Activated CD8-positive, alpha-beta T cell treated with anti-CD3 and anti-CD28 coated beads, Interleukin-2, amount 10 ng/mL, durations not matched to agents 7 days and 5 days (primary cell): Measurements from ENCODE around the gene SET. TPM values are rescaled to one million over a fixed set of nuclear protein-coding genes. Genes with fewer than 3 reads are reported as not detected.

Source experiments
- ATAC-seq: fragments of 150-1000 bp; cut with Tn5 transposase; one replicate; pipeline ENCODE4 v1.10.0; 2021; ENCODE audit warnings: moderate library complexity
- CTCF ChIA-PET: fragments of 350-600 bp; sonication (Branson Sonifier 250); formaldehyde crosslinking; loops from one replicate; lab custom pipeline; 2021; ENCODE audit warnings: antibody characterized with exemption; lab: Charles Lee
- POLR2A ChIA-PET: fragments of 350-600 bp; sonication (Branson Sonifier 250); formaldehyde crosslinking; loops from one replicate; lab custom pipeline; 2021; ENCODE audit warnings: antibody characterized with exemption; lab: Charles Lee
- DNase-seq: peaks from one replicate; pipeline ENCODE4 v3.0.0-alpha.2; 2020
- H3K27ac Mint-ChIP-seq: one replicate; pipeline ENCODE4 v1.8.0; 2021; ENCODE audit warnings: mild to moderate bottlenecking, mixed read lengths
- H3K27me3 Mint-ChIP-seq: one replicate; pipeline ENCODE4 v1.8.0; 2021; ENCODE audit warnings: low read depth, mixed read lengths
- H3K36me3 Mint-ChIP-seq: one replicate; pipeline ENCODE4 v1.8.0; 2021; ENCODE audit warnings: low read depth, mixed read lengths
- H3K4me1 Mint-ChIP-seq: one replicate; pipeline ENCODE4 v1.8.0; 2021; ENCODE audit warnings: low read depth, mixed read lengths
- H3K4me3 Mint-ChIP-seq: one replicate; pipeline ENCODE4 v1.8.0; 2021; ENCODE audit warnings: mild to moderate bottlenecking, mixed read lengths
- H3K9me3 Mint-ChIP-seq: one replicate; pipeline ENCODE4 v1.8.0; 2022; ENCODE audit warnings: mixed read lengths; ENCODE audit not compliant: insufficient read depth
- total RNA-seq, 2 experiments: library from RNA; stranded (reverse); gene quantifications; one replicate each; pipeline ENCODE4 v1.2.3, GENCODE V29; 2021

SET gene
- total RNA-seq, 2 experiments from 2014 or later, result 574 to 607 TPM

GRCh38 chr9:128714586-128715435, 25.8 kb downstream of the SET start:
- peaks cover 4% of the 10 kb centered on the region for H3K36me3 Mint-ChIP-seq
- no peaks in the 10 kb centered on the region for H3K9me3 Mint-ChIP-seq
- POLR2A ChIA-PET, result no interaction called here
- H3K27me3 Mint-ChIP-seq, result no peaks in the 10 kb centered on the region
- CTCF ChIA-PET, result no interaction called here
- no peak overlapping the region for H3K27ac Mint-ChIP-seq
- no peak for ATAC-seq
- no peak for DNase-seq
- H3K4me3 Mint-ChIP-seq, result no peak overlapping the region
- no peaks in the 10 kb centered on the region for H3K4me1 Mint-ChIP-seq

- H3K27ac Mint-ChIP-seq, result no peak overlapping the region
- peaks cover 5% of the 10 kb centered on the region for H3K36me3 Mint-ChIP-seq
- H3K9me3 Mint-ChIP-seq, result no peaks in the 10 kb centered on the region
- DNase-seq, result no peak
- ATAC-seq, result no peak
- CTCF ChIA-PET, result no interaction called here
- H3K27me3 Mint-ChIP-seq, result no peaks in the 10 kb centered on the region
- no peak overlapping the region for H3K4me3 Mint-ChIP-seq
- POLR2A ChIA-PET, result no interaction called here
- H3K4me1 Mint-ChIP-seq, result no peaks in the 10 kb centered on the region
Observed at GRCh38 chr9:128715436-128715750, 26.4 kb downstream of the SET start.

- Mint-ChIP-seq H3K27me3 (no peaks in the 10 kb centered on the region), H3K4me1 (peaks cover 4% of the 10 kb centered on the region), H3K27ac (no peak overlapping the region), H3K9me3 (no peaks in the 10 kb centered on the region), H3K4me3 (no peak overlapping the region), H3K36me3 (peaks cover 16% of the 10 kb centered on the region)
- DNase-seq (no peak), ATAC-seq (no peak)
- CTCF ChIA-PET, result no interaction called here
- POLR2A ChIA-PET, result no interaction called here
Observed at GRCh38 chr9:128716581-128717254, 27.7 kb downstream of the SET start.

GRCh38 chr9:128718047-128718446, 29.0 kb downstream of the SET start:
- ChIA-PET POLR2A (no interaction called here), CTCF (no interaction called here)
- ATAC-seq, result no peak
- Mint-ChIP-seq H3K4me3 (no peak overlapping the region), H3K27ac (no peak overlapping the region), H3K9me3 (no peaks in the 10 kb centered on the region), H3K27me3 (no peaks in the 10 kb centered on the region), H3K36me3 (peaks cover 29% of the 10 kb centered on the region), H3K4me1 (peaks cover 15% of the 10 kb centered on the region)
- DNase-seq, result no peak

GRCh38 chr9:128718475-128718874, 29.5 kb downstream of the SET start:
- DNase-seq, result no peak
- no peak overlapping the region for H3K27ac Mint-ChIP-seq
- no peak overlapping the region for H3K4me3 Mint-ChIP-seq
- no peaks in the 10 kb centered on the region for H3K27me3 Mint-ChIP-seq
- ATAC-seq, result no peak
- H3K9me3 Mint-ChIP-seq, result no peaks in the 10 kb centered on the region
- CTCF ChIA-PET, result no interaction called here
- peaks cover 19% of the 10 kb centered on the region for H3K4me1 Mint-ChIP-seq
- peaks cover 30% of the 10 kb centered on the region for H3K36me3 Mint-ChIP-seq
- POLR2A ChIA-PET, result no interaction called here

DNA sequence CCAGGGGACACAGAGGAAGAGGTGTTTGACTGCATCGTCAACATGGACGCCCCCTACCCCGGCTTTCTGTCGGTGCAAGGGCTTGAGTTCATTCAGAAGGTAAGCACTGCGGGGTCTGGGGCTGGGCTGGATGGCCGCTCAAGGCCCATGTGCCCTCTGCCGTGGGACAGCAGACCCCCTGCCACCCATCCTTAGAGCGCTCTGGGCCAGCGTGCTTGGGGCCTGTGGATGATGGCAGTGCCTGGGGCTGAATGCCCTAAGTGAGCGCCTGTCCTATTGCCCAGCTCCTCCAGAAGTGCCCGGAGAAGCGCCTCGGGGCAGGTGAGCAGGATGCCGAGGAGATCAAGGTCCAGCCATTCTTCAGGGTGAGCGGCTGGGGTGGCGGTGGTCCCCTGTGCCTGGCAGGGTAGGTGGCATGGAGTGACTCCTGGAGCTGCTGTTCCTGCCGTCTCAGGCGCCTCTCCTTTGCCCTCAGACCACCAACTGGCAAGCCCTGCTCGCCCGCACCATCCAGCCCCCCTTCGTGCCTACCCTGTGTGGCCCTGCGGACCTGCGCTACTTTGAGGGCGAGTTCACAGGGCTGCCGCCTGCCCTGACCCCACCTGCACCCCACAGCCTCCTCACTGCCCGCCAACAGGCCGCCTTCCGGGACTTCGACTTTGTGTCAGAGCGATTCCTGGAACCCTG, 31.0 kb downstream of the SET start:
- Mint-ChIP-seq H3K27me3 (no peaks in the 10 kb centered on the region), H3K4me3 (no peak overlapping the region), H3K9me3 (no peaks in the 10 kb centered on the region), H3K27ac (no peak overlapping the region), H3K4me1 (peaks cover 31% of the 10 kb centered on the region), H3K36me3 (peaks cover 34% of the 10 kb centered on the region)
- ATAC-seq (no peak), DNase-seq (no peak)
- ChIA-PET POLR2A (no interaction called here), CTCF (no interaction called here)

- ChIA-PET POLR2A (no interaction called here), CTCF (no interaction called here)
- Mint-ChIP-seq H3K36me3 (peaks cover 34% of the 10 kb centered on the region), H3K9me3 (no peaks in the 10 kb centered on the region), H3K4me3 (no peak overlapping the region), H3K27ac (no peak overlapping the region), H3K27me3 (no peaks in the 10 kb centered on the region), H3K4me1 (peaks cover 38% of the 10 kb centered on the region)
- no peak for ATAC-seq
- DNase-seq, result no peak
Observed at GRCh38 chr9:128720841-128721486, 31.9 kb downstream of the SET start.

DNA sequence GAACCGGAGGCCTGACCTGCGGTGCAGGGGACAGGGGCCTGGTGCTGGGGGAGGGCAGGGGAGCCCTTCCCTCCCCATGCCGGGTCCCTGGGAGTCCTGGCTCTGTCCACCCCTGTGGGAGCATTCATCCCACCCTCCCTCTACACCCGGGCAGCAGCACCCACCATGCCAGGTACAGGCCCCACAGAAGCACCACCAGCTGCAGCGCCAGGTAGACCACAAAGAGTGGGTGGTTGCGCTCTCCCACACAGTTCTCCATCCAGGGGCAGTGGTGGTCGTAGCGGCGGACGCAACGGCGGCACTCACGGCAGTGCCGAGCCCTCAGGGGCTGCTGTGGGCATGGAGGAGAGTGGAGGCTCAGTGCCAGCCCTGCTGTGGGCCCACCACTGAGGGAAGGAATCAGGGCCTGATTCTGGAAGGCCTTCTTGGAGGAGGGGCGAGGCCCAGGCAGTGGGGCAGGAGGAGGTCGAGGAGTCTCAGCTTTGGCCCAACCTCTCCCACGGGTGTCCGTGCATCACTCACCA, 32.5 kb downstream of the SET start:
- ChIA-PET CTCF (interaction anchor here (2.8 kb wide), 1 partner anchor 19 kb away, joined by 13 read pairs; the partner anchor contains the start of gene PKN3), POLR2A (interaction anchor here (1.6 kb wide), 1 partner anchor 32 kb away, joined by 6 read pairs; the partner anchor contains the start of gene SET)
- H3K4me1 Mint-ChIP-seq, result peaks cover 41% of the 10 kb centered on the region
- H3K27me3 Mint-ChIP-seq, result no peaks in the 10 kb centered on the region
- H3K4me3 Mint-ChIP-seq, result no peak overlapping the region
- no peaks in the 10 kb centered on the region for H3K9me3 Mint-ChIP-seq
- ATAC-seq (no peak), DNase-seq (no peak)
- H3K36me3 Mint-ChIP-seq, result peaks cover 37% of the 10 kb centered on the region
- H3K27ac Mint-ChIP-seq, result no peak overlapping the region

- CTCF ChIA-PET, result interaction anchor here (2.8 kb wide), 1 partner anchor 21 kb away, joined by 13 read pairs; the partner anchor contains the start of gene PKN3
- peak overlapping the region; percentile 95 for H3K27ac Mint-ChIP-seq
- ATAC-seq, result no peak
Observed at GRCh38 chr9:128722380-128723351, 33.6 kb downstream of the SET start.

DNA sequence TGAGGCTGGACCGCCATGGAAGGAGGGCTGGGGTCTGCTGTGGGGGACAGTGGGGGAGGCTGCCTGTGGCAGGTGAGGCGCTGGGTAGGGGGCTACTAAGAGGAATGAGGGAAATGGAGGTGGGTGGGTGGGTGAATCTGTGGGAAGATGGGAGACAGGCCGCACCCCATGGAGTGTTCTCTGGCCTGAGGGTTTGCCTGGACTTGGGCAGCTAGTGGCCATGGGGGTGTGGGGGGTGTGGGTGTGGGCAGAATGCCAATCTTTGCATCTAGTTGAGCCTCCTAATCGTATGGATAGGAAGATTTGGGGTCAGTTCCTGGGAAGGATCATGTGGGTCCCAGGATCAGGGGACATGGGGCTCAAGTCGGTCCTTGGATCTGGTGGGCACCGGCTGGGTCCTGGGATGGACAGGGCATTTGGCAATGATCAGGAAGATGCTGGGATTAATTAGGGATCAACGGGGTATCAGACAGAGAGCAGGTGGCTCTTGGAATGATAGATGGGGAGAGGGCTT, 34.4 kb downstream of the SET start:
- no peaks in the 10 kb centered on the region for H3K9me3 Mint-ChIP-seq
- H3K36me3 Mint-ChIP-seq, result peaks cover 46% of the 10 kb centered on the region
- ChIA-PET POLR2A (interaction anchor here (0.8 to 1.7 kb wide), 5 partner anchors 26 to 171 kb away, joined by 5 to 6 read pairs (median 5); partner anchors contain the start of genes SET and SPTAN1), CTCF (interaction anchor here (0.7 to 2.8 kb wide), 3 partner anchors 21 to 901 kb away, joined by 3 to 13 read pairs (median 7); partner anchors contain the start of genes ENDOG and PKN3)
- DNase-seq (no peak), ATAC-seq (no peak)
- peaks cover 52% of the 10 kb centered on the region for H3K4me1 Mint-ChIP-seq
- peak overlapping the region; percentile 97 for H3K4me3 Mint-ChIP-seq
- H3K27ac Mint-ChIP-seq, result peak overlapping the region; percentile 95
- H3K27me3 Mint-ChIP-seq, result no peaks in the 10 kb centered on the region

More at GRCh38 chr9:128722380-128723351, 33.6 kb downstream of the SET start:
- POLR2A ChIA-PET, result interaction anchor here (1.6 to 1.7 kb wide), 2 partner anchors 25 to 33 kb away, joined by 6 read pairs; partner anchors contain the start of gene SET
- Mint-ChIP-seq H3K27me3 (no peaks in the 10 kb centered on the region), H3K4me3 (peak overlapping the region; percentile 97), H3K36me3 (peaks cover 46% of the 10 kb centered on the region), H3K4me1 (peaks cover 49% of the 10 kb centered on the region), H3K9me3 (no peaks in the 10 kb centered on the region)
- no peak for DNase-seq
